ENCODE measurements around the gene LRBA. TPM values are rescaled to one million over a fixed set of nuclear protein-coding genes. Genes with fewer than 3 reads are reported as not detected.

LRBA gene
- total RNA-seq, 1 experiment from 2014 or later: 69.1 TPM

GRCh38 chr4:151012376-151012775 lies 2.7 kb downstream of the LRBA start (continued):
- TF ChIP-seq HMGXB4 (CRISPR knock-in tag; IDR thresholded peaks at IDR 0.05): no peak
- no peak for TF ChIP-seq ATF2 (CRISPR knock-in tag; IDR thresholded peaks at IDR 0.05; ENCODE audit: borderline replicate concordance, low read depth)
- no peak for TF ChIP-seq PRRX2 (CRISPR knock-in tag; IDR thresholded peaks at IDR 0.05)
- TF ChIP-seq GRHL2 (CRISPR knock-in tag; IDR thresholded peaks at IDR 0.05; ENCODE audit: insufficient replicate concordance, severe bottlenecking): no peak
- TF ChIP-seq USF1 (CRISPR knock-in tag; IDR thresholded peaks at IDR 0.05): no peak

GRCh38 chr4:151004222-151004621 lies 10.9 kb downstream of the LRBA start:
- DNase-seq (ENCODE audit: low spot score) (no peak), ATAC-seq (no peak)
- CTCF ChIA-PET: interaction anchor here (0.6 kb wide), 1 partner anchor 14 kb away, joined by 3 read pairs; no protein-coding TSS in a partner anchor
- Mint-ChIP-seq H3K36me3 (peaks cover 10% of the 10 kb centered on the region), H3K4me1 (peaks cover 22% of the 10 kb centered on the region), H3K27me3 (ENCODE audit: low read depth) (no peaks in the 10 kb centered on the region), H3K27ac (no peak overlapping the region), H3K9me3 (no peaks in the 10 kb centered on the region), H3K4me3 (no peak overlapping the region)
- TF ChIP-seq E2F4 (CRISPR knock-in tag; IDR thresholded peaks at IDR 0.05; ENCODE audit: borderline replicate concordance, low read depth) (no peak), CREM (CRISPR knock-in tag; IDR thresholded peaks at IDR 0.05) (no peak), JUN (CRISPR knock-in tag; IDR thresholded peaks at IDR 0.05) (no peak), ZNF281 (CRISPR knock-in tag; IDR thresholded peaks at IDR 0.05) (no peak), ZBTB43 (CRISPR knock-in tag; IDR thresholded peaks at IDR 0.05) (no peak), CDX4 (CRISPR knock-in tag; IDR thresholded peaks at IDR 0.05; ENCODE audit: borderline replicate concordance) (no peak), ZNF263 (CRISPR knock-in tag; IDR thresholded peaks at IDR 0.05; ENCODE audit: low read depth) (no peak)
- POLR2A ChIA-PET: interaction anchor here (2.0 kb wide), 1 partner anchor 11 kb away, joined by 7 read pairs; the partner anchor contains the start of gene LRBA
